NB4 (cell line): ENCODE data around the gene CNN2.

Experiments
- MYC ChIP-seq: IDR thresholded peaks from 2 replicates; pipeline ENCODE4 v1.6.1; 2011; ENCODE audit warnings: low read depth, low read length
- POLR2A ChIP-seq: IDR thresholded peaks from 2 replicates; pipeline ENCODE4 v1.6.1; 2011; ENCODE audit warnings: mild to moderate bottlenecking; ENCODE audit not compliant: insufficient read length; ENCODE audit errors: extremely low read depth
- TF ChIP-seq, protein P1 (sequence below): IDR thresholded peaks from one replicate; pipeline ENCODE4 v1.5.1; 2012; ENCODE audit warnings: low read depth, low read length
- TF ChIP-seq, protein P2 (sequence below): IDR thresholded peaks from 2 replicates; pipeline ENCODE4 v1.6.1; 2011; ENCODE audit warnings: low read depth, low read length

DNA sequence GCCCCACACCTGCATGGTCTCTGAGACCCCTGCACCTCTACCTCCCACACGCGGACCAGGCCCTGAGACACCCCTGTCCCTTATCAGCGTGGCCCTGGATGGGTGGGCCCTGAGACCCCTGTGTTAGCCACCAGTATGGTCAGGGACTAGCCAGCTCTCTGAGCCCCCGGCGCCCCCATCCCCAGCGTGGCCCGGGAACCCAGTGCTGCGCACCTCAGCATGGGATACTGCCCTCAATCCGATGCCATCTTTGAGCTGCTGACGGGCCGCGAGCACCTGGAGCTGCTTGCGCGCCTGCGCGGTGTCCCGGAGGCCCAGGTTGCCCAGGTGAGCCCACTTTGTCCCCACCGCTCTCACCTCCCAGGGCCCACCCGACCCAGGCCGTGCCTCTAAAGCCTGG is 35.6 kb downstream of the CNN2 start:
- TF ChIP-seq, protein P1, sequence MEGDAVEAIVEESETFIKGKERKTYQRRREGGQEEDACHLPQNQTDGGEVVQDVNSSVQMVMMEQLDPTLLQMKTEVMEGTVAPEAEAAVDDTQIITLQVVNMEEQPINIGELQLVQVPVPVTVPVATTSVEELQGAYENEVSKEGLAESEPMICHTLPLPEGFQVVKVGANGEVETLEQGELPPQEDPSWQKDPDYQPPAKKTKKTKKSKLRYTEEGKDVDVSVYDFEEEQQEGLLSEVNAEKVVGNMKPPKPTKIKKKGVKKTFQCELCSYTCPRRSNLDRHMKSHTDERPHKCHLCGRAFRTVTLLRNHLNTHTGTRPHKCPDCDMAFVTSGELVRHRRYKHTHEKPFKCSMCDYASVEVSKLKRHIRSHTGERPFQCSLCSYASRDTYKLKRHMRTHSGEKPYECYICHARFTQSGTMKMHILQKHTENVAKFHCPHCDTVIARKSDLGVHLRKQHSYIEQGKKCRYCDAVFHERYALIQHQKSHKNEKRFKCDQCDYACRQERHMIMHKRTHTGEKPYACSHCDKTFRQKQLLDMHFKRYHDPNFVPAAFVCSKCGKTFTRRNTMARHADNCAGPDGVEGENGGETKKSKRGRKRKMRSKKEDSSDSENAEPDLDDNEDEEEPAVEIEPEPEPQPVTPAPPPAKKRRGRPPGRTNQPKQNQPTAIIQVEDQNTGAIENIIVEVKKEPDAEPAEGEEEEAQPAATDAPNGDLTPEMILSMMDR, result no peak
- TF ChIP-seq MYC (no peak), POLR2A (no peak)
- TF ChIP-seq, protein P2, sequence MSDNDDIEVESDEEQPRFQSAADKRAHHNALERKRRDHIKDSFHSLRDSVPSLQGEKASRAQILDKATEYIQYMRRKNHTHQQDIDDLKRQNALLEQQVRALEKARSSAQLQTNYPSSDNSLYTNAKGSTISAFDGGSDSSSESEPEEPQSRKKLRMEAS, result no peak
